Right renal pelvis (tissue), 4 donors: ENCODE measurements around the gene HMOX2. TPM values are rescaled to one million over a fixed set of nuclear protein-coding genes. Genes with fewer than 3 reads are reported as not detected.

Experiments
- DNase-seq, 4 donors: peaks; one replicate each; pipeline ENCODE4 v3.0.0-alpha.2; 2013; ENCODE audit warnings: low read depth in 4 of 4, low spot score in 3 of 4, missing footprints in 1 of 4
- polyA plus RNA-seq, 4 donors: library from polyadenylated mRNA; unstranded; fragments of 120-200 nt; gene quantifications; one replicate each; pipeline ENCODE4 v1.2.1, GENCODE V29; 2013; ENCODE audit not compliant: insufficient read length in 4 of 4

Gene HMOX2, protein sequence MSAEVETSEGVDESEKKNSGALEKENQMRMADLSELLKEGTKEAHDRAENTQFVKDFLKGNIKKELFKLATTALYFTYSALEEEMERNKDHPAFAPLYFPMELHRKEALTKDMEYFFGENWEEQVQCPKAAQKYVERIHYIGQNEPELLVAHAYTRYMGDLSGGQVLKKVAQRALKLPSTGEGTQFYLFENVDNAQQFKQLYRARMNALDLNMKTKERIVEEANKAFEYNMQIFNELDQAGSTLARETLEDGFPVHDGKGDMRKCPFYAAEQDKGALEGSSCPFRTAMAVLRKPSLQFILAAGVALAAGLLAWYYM
- polyA plus RNA-seq = 10 to 100 TPM; 47.2 to 54.9 (median 47.7) TPM

DNA sequence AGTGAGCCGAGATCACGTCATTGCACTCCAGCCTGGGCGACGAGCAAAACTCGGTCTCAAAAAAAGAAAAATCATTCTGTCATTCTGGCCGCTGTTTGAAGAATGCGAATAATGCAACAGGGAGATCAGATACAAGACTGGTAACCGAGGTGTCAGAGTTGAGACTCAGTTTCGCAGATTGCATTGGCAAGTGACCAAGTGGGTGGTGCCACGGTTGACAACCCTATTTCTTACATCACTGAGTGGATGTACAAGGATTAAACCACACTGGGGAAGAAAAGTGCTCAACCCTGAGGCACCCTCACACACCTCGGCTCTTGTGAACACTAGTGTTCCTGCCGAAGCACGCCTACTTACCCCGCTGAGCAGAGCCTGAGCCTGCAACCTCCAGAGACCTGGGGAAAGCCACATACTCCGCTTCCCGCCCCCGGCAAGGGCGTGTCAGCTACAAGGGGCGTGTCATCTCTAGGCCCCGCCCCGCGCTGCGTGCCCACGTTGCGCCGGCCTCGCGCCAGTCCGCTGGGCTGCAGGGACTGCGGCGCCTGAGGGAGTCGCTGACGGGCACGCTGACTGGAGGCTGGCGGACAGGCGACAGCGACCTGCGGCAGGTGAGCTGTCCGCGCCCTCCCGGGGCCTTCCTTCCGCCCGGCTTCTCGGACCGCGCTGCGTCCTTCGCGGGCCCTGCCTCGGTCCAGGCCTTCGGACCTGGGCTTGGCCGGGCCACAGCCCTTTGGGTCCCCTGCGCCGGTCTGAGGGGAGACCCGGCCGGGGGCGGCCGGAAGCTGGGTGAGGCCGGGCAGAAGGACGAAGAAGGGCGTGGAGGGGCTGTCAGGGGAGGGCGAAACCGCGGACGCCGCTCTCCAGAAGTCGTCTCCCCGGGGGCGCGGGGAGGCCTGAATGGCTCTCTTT, at the start of gene HMOX2:
TSS of gene HMOX2 (plus strand) at position 519 of the 909 bp plus-strand sequence. CDS start 29,127 bp downstream, outside the sequence.
- peak; percentile 79 to 82 (median 80) for DNase-seq

DNA sequence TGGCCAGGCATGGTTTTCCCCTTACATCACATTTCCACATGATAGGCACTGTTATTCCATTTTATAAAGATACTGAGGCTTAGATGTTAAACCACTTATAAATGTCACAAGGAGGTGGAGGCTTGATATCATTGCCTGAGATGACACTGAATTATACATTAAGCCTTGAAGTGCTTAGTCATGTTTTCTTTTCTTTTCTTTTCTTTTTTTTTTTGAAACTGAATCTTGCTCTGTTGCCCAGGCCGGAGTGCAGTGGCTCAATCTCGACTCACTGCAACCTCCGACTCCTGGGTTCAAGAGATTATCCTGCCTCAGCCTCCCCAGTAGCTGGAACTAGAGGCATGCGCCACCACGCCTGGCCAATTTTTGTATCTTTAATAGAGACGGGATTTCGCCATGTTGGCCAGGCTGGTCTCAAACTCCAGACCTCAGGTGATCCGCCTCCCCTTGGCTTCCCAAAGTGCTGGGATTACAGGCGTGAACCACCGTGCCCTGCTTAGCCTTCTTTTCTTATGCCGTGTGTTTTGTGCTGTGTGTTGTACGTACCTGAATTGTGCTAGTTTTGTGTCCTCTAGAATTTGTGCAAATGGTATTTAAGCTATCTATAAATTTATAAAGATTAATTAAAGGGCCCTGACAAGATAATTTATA, 49.4 kb upstream of the HMOX2 start:
- DNase-seq = no peak

DNA sequence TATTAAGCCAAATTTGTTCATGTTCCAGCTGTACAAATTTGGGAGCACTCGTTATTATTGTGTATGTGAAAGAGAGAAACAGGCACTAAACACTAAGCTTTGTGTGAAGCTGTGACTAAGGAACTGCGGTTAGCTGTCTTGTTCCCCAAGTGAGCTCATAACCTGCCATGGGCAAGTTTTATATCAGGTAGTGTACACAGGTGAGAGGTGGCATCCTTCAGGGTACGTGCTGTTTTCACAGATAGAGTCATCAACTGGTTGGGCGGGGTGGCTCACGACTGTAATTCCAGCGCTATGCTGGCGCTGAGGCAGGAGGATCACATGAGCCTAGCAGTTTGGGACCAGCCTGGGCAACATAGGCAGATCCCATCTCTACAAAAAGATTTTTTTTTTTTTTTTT, 47.7 kb upstream of the HMOX2 start:
- no peak for DNase-seq

DNA sequence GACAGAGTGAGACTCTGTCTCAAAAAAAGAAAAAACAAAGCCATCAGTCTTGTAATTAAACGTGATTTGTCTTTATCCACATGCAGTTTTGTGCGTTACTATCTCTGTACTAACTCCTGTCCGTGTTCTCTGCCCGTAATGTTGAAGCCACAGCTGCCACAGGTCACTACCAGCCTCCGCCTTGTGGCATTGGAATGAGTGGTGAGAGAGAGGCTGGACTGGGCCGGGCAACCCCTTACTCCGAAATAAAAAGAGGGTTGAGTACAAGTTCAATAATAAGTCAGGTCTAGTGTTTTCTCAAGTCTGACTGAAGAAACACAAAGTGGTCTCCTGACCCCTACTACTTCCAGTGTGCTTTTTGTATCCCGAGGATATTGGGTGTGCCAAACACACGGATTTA, 45.2 kb upstream of the HMOX2 start:
- no peak for DNase-seq

DNA sequence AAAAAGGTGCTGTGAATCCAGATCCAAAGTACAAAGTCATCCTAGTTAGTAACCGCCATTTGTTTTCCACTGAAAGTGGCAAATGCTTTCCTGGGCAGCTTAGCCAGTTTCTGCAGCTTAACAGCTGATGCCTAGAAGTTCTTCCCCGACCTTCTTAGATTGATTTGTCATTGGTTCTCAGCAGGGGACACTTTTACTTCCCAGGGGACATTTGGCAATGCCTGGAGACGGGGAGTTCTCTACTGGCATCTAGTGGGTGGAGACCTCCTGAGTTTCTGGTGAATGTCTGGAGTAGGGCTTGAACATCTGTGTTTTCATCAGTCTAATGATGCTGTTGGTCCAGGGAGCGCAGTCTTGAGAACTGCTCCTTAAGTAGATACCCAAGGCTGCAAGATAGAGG, 43.0 kb upstream of the HMOX2 start:
- DNase-seq = no peak

DNA sequence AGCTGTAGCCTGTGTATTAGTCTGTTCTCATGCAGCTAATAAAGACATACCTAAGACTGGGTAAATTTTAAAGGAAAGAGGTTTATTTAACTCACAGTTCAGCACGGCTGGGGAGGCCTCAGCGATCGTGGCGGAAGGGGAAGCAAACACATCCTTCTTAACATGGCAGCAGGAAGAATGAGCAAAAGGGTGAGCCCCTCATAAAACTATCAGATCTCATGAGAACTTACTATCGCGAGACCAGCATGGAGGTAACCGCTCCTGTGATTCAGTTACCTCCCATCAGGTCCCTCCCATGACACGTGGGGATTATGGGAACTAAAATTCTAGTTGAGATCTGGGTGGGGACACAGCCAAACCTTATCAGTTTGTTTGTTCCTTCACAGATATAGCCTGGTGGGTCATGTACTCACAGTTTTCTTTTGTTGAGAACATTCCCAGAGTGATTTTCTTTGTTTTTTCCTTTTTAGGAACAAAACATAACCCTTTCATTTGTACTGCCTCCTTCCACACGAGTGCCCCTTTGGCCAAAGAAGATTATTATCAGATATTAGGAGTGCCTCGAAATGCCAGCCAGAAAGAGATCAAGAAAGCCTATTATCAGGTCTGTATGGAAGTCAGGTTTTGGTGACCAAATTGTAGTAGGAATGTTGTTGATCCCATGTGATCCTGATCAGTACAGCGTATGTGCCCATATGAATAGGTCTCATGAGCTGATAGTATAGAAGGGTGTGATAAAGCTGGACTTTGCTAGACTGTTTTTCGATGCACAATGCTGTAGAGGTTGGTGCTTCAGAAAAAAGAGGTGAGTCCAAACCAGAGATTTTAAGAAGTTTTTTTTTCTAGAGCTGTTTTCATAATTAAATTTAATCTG, 42.0 kb upstream of the HMOX2 start:
- DNase-seq = no peak

DNA sequence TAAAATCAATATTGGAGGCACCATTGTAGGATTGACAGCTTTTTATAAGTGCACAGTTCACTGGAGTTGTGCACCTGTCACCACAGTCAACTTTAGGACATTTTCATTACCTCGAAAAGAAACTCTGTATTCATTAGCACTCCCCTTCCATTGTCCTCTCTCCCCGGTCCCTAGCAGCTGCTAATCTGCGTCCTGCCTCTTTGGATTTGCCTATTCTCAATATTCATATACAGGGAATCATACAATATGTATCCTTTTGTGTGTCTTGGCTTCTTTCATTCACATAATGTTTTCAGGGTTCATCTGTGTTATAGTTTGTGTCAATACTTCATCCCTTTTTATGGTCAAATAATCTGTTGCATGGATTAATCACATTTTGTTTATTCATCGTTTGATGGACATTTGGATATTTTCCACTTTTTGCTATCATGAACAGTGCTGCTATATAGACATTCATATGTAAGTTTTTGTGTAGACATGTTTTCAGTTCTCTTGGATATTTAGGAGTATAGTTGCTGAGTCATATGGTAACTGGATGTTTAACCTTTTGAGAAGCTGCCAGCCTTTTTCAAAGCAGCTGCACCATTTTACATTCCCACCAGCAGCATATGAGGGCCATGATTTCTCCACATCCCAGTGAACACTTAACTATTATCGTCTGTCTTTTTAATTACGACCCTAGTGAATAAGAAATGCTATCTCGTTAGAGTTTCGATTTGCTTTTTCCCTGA, 40.7 kb upstream of the HMOX2 start:
- no peak for DNase-seq

DNA sequence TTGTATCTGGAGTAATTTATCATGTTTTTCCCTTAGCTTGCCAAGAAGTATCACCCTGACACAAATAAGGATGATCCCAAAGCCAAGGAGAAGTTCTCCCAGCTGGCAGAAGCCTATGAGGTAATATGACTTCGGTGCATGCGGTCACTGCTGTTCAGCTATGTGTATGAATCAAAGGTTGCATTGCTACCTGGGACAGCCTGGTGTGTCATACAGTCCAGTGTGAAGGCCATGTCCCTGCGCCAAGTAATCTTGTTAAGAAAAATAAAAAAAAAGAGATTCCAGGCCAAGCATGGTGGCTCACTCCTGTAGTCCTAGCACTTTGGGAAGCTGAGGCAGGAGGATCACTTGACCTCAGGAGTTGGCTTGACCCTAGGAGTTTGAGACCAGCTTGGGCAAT, 38.8 kb upstream of the HMOX2 start:
- no peak for DNase-seq

DNA sequence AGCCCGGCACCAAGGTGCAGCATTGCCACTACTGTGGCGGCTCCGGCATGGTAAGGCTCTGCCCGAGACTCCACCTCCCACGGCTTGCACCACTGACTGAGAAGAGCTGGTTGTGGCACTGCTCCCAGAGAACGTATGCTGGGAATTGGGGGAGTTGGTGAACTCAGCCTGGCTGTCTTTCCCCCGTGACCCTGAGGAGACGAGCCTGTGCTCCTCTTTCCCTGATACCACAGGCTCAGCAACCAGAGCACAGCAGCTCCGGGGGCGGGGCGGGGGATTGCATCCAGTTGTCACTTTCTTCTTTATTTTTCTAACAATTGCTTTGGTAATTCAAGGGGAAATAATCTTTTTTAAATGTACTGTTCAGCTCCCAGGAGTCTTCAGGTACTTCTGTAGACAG, 33.8 kb upstream of the HMOX2 start:
- no peak for DNase-seq

DNA sequence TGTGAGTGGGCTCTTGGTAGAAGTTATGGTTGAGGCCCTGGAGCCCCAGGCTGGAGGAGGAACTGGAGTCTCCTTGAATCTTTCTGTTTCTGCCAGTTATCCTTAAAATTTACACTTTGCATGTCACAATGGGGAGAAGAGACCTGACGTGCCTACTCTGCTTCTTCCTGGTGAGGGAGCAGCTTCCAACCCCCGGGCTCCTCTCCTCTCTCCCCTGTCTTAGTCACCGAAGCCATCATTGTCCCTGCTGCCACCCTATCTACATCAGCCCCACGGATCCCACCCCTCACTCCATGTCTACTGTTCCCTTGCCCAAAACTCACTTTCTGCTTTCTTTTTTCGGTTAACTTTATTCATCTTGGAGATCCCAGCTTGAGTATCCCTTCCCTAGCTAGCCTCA, 32.9 kb upstream of the HMOX2 start:
- DNase-seq = no peak

DNA sequence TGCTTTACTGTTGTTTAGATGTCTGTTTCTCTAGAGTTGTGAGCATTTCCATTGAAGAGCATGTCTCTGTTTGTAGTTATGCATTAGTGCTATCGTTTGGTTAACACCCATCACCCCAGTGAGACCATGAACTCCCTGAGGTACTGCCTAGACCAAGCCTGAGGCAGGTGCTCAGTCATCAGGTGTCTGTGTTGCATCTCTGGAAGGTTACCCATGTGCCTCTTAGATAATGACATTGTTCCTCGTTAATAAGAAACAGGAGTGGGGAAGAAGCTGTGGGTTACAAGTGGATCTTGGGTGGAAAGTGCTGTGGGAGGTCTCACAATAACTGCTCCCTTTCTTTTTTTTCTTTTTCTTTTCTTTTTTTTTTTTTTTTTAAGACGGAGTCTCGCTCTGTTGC, 32.2 kb upstream of the HMOX2 start:
- no peak for DNase-seq

DNA sequence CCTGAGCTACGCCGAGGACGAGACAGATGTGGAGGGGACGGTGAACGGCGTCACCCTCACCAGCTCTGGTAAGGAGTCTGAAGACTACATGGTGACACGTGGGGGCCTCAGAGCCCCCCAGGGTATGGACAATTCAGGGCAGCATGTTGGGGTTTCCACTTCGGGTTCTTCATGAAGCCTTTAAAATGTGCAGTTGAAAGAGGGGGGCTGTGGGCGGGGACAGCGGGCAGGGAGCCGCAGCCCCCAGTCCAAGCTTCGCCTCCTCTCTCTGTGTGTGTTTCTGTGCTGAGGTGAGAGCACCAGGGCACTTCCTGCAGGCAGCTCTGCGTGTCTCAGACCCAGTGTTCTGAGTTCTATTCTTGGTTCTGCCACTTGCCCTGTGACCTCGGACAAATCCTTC, 25.8 kb upstream of the HMOX2 start:
- DNase-seq = no peak

DNA sequence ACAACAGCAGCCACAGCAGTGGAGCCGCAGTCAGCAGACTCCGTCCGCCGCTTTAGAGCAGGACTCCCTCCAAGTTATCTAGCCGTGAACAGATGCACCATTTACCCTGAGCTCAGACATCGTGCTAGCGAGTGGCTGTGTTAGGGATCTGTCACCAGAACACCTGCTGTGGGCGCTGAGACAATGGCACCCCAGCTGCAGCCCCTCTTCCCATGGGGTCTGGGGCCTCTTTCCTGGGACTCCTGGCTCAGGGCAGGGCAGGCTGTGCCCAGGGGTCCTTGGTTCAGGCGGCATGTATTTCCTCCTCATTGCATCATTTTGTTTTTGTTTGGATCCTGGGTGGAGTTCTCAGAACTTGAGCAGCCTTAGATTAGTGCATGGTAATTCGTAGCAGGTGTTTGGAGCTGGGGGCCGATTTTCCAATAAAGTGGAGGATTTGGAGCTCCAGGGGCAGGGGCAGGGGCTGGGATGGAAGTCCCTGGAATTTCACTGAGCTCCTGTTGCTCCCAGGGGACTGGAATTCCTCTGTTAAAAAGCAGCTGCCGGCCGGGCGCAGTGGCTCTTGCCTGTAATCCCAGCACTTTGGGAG, 25.2 kb upstream of the HMOX2 start:
- no peak for DNase-seq

DNA sequence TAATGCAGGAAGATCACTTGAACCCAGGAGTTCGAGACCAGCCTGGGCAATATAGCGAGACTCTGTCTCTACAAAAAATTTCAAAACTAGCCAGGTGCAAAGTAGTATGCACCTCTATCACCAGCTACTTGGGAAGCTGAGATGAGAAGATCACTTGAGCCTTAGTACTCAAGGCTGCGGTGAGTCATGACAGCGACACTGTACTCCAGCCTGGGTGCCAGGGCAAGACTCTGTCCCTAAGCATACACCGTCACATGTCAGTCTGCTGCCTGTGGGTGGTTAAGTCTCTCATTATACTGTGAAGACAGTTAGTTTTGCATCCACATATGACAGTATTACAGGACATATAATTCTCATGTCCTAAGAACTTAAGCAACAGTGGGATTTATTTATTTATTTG, 23.5 kb upstream of the HMOX2 start:
- no peak for DNase-seq

DNA sequence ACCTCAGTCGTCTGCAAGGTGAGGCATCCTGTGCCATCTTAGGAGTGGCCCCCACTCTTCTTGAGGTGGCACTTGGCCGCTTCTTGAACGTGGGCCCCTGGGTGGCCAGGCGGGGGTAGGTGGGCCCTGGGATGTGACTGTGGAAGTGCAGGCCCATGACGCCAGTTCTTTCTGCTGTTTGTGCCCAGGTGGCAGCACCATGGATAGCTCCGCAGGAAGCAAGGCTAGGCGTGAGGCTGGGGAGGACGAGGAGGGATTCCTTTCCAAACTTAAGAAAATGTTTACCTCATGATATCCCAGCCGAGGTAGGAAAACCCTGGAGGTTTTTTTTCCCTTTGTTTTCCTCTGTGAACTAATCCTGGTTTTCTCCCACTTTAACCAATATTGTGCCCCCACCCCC, 21.6 kb upstream of the HMOX2 start:
- DNase-seq = no peak

DNA sequence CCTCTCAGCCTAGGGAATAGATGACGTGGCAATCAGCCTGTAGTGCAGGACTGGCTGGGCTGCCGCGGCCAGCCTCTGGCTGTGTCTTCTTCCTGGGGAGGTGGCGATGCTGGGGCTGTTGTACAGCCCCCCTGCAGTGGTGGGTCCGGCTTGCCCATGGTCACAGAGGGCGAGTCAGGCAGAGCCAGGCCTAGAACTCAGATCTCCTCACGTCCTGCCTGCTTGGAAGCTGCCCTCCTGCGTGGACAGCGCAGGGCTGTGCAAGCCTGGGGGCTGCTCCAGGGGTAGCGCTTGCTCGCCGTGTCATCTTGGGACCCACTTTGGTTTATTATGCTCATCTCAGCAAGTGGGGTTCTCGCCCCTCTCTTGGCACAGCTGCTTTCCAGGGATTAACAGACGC, 21.1 kb upstream of the HMOX2 start:
- no peak for DNase-seq

DNA sequence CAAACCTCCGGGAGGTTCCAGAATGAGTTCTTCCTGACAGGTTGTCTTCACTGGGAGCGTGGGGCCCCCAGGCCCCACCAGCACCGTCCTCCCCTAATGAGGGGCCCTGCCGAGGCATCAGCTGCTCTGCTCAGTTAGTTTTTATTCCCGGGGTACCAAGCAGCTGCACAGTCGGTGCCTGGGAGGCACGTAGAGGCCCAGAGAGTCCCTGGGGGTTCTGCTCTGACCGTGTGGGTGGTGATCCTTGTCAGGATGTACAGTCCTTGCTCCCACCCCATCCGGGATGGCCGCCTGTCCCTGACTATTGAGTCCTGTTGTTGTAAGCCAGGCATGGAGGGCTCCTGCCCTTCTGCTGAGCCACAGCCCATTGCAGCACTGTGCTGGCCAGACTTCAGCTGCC, 20.2 kb upstream of the HMOX2 start:
- no peak for DNase-seq

DNA sequence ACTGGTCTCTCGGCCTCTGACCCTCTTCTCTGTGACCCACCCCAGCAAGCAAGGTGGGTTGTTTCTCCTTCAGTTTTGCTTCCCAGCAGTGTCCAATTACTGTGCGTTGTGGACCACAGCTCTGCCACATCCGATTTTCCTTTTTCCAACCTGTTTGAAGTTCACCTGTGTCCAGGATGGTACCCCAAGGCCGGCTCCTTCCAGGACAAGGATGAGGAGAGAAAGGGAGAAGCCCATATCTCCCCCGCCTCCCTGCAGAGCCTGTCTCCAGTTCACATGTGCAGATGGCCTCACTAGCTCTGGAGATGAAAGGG, 15.3 kb upstream of the HMOX2 start:
- DNase-seq = no peak

DNA sequence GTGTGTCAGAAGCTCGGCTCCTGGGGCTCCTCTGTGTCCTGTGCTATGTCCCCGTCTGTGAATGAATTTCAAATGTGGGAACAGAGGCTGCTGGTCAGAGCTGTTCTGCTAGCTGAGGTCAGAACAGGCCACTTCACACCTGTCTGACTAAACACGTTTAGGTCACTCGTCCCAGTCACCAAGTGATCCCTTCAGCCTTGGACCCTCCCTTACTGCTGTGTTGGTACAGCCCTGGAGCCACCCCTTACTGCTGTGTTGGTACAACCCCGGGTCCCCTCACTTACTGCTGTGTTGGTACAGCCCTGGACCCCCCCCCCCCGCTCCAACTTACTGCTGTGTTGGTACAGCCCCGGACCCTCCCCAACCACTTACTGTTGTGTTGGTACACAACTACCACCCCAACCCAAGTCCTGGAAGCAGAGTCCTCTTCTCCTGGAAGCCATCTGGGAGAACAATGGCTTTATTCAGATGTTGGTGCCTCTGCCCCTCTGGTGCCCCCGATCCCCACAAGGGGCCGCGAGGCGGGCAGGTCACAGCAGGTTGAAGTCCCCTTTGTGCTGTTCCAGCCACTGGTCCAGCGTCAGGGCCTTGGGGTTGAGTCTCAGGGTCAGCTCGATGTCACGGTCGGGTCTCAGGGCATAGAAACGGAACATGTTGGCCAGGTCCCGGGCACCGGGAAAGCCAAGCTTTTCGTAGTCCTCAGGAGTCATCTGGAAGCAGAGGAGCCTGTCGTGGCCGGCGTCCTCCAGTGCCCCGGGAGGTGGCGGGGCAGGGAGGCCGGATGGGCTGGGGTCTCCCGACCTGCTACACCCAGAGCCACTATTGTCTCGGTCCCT, 14.7 kb upstream of the HMOX2 start:
- DNase-seq = no peak
